ENCODE results near the gene DIDO1.

GRCh38 chr20:62923669-62924441, 2.5 kb downstream of the DIDO1 start:
- no peak for TF ChIP-seq CTCF (IDR thresholded peaks at IDR 0.05)
- TF ChIP-seq POLR2A (IDR thresholded peaks at IDR 0.05), result no peak
